AG09319 (cell line): Measurements from ENCODE around the gene GGACT.

Experiments used
- DNase-seq: peaks from one replicate; pipeline ENCODE4 v3.0.0-alpha.2; 2010; ENCODE audit warnings: low read depth; ENCODE audit errors: extremely low read depth
- TF ChIP-seq, protein P1 (sequence below): IDR thresholded peaks from 2 replicates; pipeline ENCODE4 v1.5.1; 2011; ENCODE audit warnings: low read depth, mild to moderate bottlenecking, inconsistent platforms, low read length, moderate library complexity

The GGACT gene

DNA sequence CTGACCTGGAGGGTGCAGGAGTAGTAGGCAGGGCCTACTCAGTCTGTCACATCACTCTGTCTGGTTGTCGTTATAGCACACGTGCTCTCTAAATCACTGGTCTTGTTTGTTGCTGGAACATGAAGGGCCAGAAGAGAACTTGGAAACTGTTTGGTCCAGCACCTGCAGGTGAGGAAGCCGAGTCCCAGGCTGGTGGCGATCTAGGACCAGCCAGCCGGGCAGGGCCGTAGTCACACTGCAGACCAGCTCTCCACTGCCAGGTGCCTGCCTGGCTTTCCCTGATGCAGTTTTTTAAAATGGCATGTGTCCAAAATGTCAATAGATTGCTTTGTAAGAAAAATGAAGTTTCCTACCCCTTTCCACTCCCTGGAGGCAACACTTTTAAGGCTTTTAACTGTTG is 53.7 kb downstream of the GGACT start:
- DNase-seq, result no peak
- TF ChIP-seq, protein P1, sequence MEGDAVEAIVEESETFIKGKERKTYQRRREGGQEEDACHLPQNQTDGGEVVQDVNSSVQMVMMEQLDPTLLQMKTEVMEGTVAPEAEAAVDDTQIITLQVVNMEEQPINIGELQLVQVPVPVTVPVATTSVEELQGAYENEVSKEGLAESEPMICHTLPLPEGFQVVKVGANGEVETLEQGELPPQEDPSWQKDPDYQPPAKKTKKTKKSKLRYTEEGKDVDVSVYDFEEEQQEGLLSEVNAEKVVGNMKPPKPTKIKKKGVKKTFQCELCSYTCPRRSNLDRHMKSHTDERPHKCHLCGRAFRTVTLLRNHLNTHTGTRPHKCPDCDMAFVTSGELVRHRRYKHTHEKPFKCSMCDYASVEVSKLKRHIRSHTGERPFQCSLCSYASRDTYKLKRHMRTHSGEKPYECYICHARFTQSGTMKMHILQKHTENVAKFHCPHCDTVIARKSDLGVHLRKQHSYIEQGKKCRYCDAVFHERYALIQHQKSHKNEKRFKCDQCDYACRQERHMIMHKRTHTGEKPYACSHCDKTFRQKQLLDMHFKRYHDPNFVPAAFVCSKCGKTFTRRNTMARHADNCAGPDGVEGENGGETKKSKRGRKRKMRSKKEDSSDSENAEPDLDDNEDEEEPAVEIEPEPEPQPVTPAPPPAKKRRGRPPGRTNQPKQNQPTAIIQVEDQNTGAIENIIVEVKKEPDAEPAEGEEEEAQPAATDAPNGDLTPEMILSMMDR, result no peak

- no peak for DNase-seq
- TF ChIP-seq, protein P1, result no peak
Observed at GRCh38 chr13:100534147-100534843, 54.3 kb downstream of the GGACT start.

DNA sequence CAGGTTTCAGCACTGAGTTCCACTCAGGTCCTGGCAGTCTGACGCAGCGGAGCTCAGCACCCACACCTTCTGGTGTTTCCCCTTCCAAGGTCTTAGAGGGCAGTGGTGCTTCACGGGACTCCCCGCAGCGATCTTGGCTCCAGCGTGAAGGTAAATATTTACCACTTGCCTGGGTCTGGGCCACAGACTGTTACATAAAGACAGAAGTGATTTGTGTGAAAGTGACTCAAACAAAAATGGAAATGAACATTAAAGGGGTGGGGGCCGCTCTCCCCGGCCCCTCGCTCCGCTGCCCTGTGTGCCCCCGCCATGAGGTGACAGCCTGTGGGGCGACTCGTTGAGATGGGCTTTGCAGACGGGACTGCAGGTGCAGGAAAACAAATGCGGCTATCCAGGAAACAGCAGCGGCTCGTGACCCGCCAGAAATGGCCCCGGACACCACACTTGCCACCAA is 55.0 kb downstream of the GGACT start:
- no peak for DNase-seq
- TF ChIP-seq, protein P1, result no peak

DNA sequence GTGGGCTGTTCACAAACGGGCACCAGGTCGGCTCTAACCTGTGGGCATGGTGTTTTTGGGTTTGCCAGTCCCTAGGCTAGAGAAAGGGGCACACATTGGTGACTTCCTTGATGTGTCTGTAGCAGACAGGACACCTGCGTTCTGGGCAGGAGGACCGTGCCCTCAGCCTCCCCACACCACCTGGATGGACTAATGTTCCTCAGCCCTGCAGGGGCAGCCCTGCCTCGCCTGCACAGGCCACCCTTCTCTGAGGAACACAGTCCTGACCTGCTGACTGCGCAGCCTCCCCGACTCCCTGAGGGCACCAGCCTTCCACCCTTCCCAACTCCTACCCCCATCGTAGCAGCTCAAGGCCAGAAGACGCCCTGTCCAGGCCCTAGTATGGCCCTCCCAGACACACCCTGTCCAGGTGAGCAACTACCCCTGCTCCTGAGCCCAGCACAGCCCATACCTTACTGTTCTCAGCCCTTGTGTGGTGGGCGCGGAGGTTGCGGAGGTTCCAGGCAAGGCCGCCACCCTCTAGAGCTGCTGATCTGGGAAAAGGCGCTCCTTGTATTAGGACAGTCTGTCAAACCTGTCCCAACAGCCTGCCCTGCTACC is 55.7 kb downstream of the GGACT start:
- DNase-seq, result no peak
- TF ChIP-seq, protein P1, result no peak

DNA sequence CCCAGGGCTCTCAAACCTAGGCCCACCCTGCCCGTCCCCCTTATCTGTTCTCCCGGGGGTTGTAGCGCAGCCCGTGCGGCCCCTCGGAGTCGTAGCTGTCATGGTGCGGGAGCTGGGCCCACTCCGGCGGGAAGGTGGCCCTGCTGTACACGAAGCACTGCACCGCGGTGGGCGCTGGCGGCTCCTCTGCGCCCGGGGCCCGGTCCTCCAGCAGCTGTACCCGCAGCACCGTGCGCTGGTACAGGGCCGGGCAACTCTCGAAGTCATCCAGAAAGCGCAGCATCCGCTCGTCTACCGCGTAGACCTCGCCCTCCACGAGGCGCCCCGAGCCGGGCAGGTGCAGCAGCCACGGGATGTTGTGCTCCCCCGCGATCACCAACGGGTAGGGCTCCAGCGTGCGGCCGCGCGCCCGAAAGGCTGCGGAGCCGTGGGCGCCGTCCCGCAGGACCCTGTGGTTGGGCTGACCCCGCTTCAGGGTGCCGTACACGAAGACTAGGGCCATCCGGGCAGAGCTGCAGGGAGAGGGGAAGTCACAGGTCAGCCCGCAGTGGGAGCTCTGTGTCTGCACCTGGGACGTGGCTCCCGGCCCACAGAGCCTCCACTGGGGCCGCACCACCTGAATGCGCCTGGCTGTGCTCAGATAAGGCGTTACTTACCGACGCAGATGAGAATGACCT is 56.4 kb downstream of the GGACT start:
- no peak for DNase-seq
- TF ChIP-seq, protein P1, result no peak

GRCh38 chr13:100530671-100531213 is 57.8 kb downstream of the GGACT start:
- TF ChIP-seq, protein P1, result no peak
- DNase-seq, result no peak

- DNase-seq, result no peak
- TF ChIP-seq, protein P1, result no peak
Observed at GRCh38 chr13:100529666-100530377, 58.8 kb downstream of the GGACT start.
